Thymus (tissue), 11 donors: ENCODE measurements around the gene CABYR. TPM values are rescaled to one million over a fixed set of nuclear protein-coding genes. Genes with fewer than 3 reads are reported as not detected.

Source experiments
- DNase-seq, 9 donors: peaks; one replicate each; pipeline ENCODE4 v3.0.0-alpha.2; 2013; ENCODE audit warnings: low spot score in 9 of 9, low read depth in 6 of 9, missing footprints in 1 of 9
- H3K27ac ChIP-seq, 2 donors: one replicate each; pipeline ENCODE4 v1.5.1; 2013; ENCODE audit warnings: control low read depth in 1 of 2, low read depth in 1 of 2, low read length in 1 of 2, mild to moderate bottlenecking in 1 of 2, moderate library complexity in 1 of 2
- H3K27me3 ChIP-seq, 2 donors: one replicate each; pipeline ENCODE4 v1.5.1; 2013; ENCODE audit warnings: low read length in 1 of 2; ENCODE audit not compliant: control insufficient read depth in 2 of 2, insufficient read depth in 1 of 2
- H3K36me3 ChIP-seq, 2 donors: one replicate each; pipeline ENCODE4 v1.5.1; 2013; ENCODE audit warnings: low read length in 1 of 2, mild to moderate bottlenecking in 1 of 2, moderate library complexity in 1 of 2; ENCODE audit not compliant: control insufficient read depth in 2 of 2, insufficient read depth in 2 of 2
- H3K4me1 ChIP-seq, 2 donors: one replicate each; pipeline ENCODE4 v1.5.1; 2013; ENCODE audit warnings: low read length in 2 of 2; ENCODE audit not compliant: control insufficient read depth in 2 of 2, insufficient read depth in 2 of 2
- H3K4me3 ChIP-seq, 2 donors: one replicate each; pipeline ENCODE4 v1.5.1; 2013; ENCODE audit warnings: low read length in 2 of 2, control low read depth in 1 of 2, mild to moderate bottlenecking in 1 of 2
- H3K9me3 ChIP-seq, 2 donors: one replicate each; pipeline ENCODE4 v1.5.1; 2013; ENCODE audit warnings: low read length in 1 of 2, mild to moderate bottlenecking in 1 of 2; ENCODE audit not compliant: control insufficient read depth in 2 of 2, insufficient read depth in 1 of 2
- WGBS: extraction: QIAGEN DNeasy Blood & Tissue Kit; methylation state at CpG from one replicate; pipeline ENCODE4 v1.1.7; 2013; 5-methylcytosine and 5-hydroxymethylcytosine counted together
- polyA plus RNA-seq: library from polyadenylated mRNA; stranded (reverse); fragments of 200-250 nt; gene quantifications from one replicate; pipeline ENCODE4 v1.2.3, GENCODE V29; 2013
- total RNA-seq: library from RNA; stranded (reverse); fragments of 120-200 nt; gene quantifications from one replicate; pipeline ENCODE4 v1.2.4, GENCODE V29; 2013
- donor health status: healthy.

CABYR gene
- total and polyA plus RNA-seq, 2 donors, result 1.4 to 3.5 TPM

DNA sequence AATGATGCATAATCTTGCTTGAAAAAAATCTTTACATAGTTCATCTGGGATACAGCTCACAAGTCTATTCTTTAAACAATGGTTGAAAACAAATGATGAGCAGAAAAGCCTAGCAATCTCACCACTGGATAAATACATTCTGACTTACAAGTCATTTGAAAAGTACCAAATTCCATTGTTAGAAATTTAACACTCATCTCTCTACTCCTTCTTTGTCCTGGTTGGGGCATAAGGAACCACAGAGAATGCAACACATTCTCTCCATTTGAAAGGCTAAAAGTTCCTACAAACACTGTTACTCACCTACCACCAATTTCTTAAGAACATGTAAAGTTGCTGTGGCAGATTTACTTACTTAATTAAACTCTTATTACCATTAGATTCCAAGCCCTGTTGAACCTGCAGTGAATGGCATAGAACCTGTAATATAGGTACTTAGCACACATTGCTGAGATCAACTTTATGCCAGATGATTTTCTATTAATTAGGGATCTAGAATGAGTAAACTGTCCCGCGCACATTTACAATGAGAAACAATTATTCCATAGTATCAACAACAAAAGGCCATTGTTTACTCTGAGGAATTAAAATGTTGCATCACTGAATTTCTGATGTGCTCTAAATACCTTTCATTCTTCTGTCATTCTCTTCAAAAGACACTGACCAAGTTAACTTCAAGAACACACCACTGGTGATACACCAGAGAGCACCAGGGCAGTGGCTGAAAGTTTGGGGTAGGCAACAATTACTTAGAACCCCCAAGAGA, 69.6 kb downstream of the CABYR start:
- no peaks in the 10 kb centered on the region for H3K9me3 ChIP-seq
- H3K4me3 ChIP-seq, result no peak overlapping the region
- no peaks in the 10 kb centered on the region for H3K4me1 ChIP-seq
- DNase-seq, result no peak
- H3K36me3 ChIP-seq, result no peaks in the 10 kb centered on the region
- H3K27ac ChIP-seq, result no peak overlapping the region
- no peaks in the 10 kb centered on the region for H3K27me3 ChIP-seq
- WGBS, result 72% methylated on average over 2 of the region's 2 CpGs

- peaks cover 0 to 2% of the 10 kb centered on the region in 2 donors for H3K4me1 ChIP-seq
- no peak overlapping the region for H3K4me3 ChIP-seq
- no peaks in the 10 kb centered on the region for H3K9me3 ChIP-seq
- WGBS, result 82% methylated on average over 6 of the region's 6 CpGs
- H3K27ac ChIP-seq, result no peak overlapping the region
- no peaks in the 10 kb centered on the region for H3K27me3 ChIP-seq
- no peaks in the 10 kb centered on the region for H3K36me3 ChIP-seq
- no peak for DNase-seq
These were observed 70.7 kb downstream of the CABYR start for GRCh38 chr18:24209558-24209957.

Other genes starting within 250 kb of the CABYR start
- gene TTC39C, start 124.3 kb upstream of the CABYR start, total RNA-seq, result 28.0 TPM
- gene TTC39C, start 124.3 kb upstream of the CABYR start, polyA plus RNA-seq, result 33.7 TPM